Measurements from ENCODE around the gene ALAS1.

ALAS1 gene

GRCh38 chr3:52172262-52172757 lies 25.6 kb upstream of the ALAS1 start:
- TF ChIP-seq REST (IDR thresholded peaks at IDR 0.05; ENCODE audit: insufficient replicate concordance, low read depth) (no peak), POLR2AphosphoS5 (IDR thresholded peaks at IDR 0.05; ENCODE audit: low read depth) (no peak), GABPA (IDR thresholded peaks at IDR 0.05; ENCODE audit: low read depth) (no peak), CTCF (IDR thresholded peaks at IDR 0.05; ENCODE audit: insufficient read depth, low read length) (no peak), SPI1 (IDR thresholded peaks at IDR 0.05; ENCODE audit: borderline replicate concordance, low read depth) (no peak)
- no peak overlapping the region for H3K27ac ChIP-seq (replicated peaks)
- no peak overlapping the region for H3K4me3 ChIP-seq (replicated peaks; ENCODE audit: insufficient read depth, low read length)
- DNase-seq (ENCODE audit: low read depth in 1 of 2, low spot score in 1 of 2) = no peak
- H3K27me3 ChIP-seq (ENCODE audit: insufficient read depth, poor library complexity, severe bottlenecking) = no peaks in the 10 kb centered on the region

- no peak for DNase-seq (ENCODE audit: low read depth in 1 of 2, low spot score in 1 of 2)
- no peak overlapping the region for H3K27ac ChIP-seq (replicated peaks)
- H3K27me3 ChIP-seq (ENCODE audit: insufficient read depth, poor library complexity, severe bottlenecking) = no peaks in the 10 kb centered on the region
- TF ChIP-seq GABPA (IDR thresholded peaks at IDR 0.05; ENCODE audit: low read depth) (no peak), CTCF (IDR thresholded peaks at IDR 0.05; ENCODE audit: insufficient read depth, low read length) (no peak), SPI1 (IDR thresholded peaks at IDR 0.05; ENCODE audit: borderline replicate concordance, low read depth) (no peak), POLR2AphosphoS5 (IDR thresholded peaks at IDR 0.05; ENCODE audit: low read depth) (no peak), REST (IDR thresholded peaks at IDR 0.05; ENCODE audit: insufficient replicate concordance, low read depth) (no peak)
- no peak overlapping the region for H3K4me3 ChIP-seq (replicated peaks; ENCODE audit: insufficient read depth, low read length)
These were observed 24.9 kb upstream of the ALAS1 start for GRCh38 chr3:52173101-52173500.

- TF ChIP-seq CTCF (IDR thresholded peaks at IDR 0.05; ENCODE audit: insufficient read depth, low read length) = no peak
- TF ChIP-seq POLR2AphosphoS5 (IDR thresholded peaks at IDR 0.05; ENCODE audit: low read depth) = no peak
- no peak for TF ChIP-seq SPI1 (IDR thresholded peaks at IDR 0.05; ENCODE audit: borderline replicate concordance, low read depth)
- TF ChIP-seq REST (IDR thresholded peaks at IDR 0.05; ENCODE audit: insufficient replicate concordance, low read depth) = no peak
- no peak for TF ChIP-seq GABPA (IDR thresholded peaks at IDR 0.05; ENCODE audit: low read depth)
- no peak for DNase-seq (ENCODE audit: low read depth in 1 of 2, low spot score in 1 of 2)
- no peak overlapping the region for H3K27ac ChIP-seq (replicated peaks)
- H3K4me3 ChIP-seq (replicated peaks; ENCODE audit: insufficient read depth, low read length) = no peak overlapping the region
- no peaks in the 10 kb centered on the region for H3K27me3 ChIP-seq (ENCODE audit: insufficient read depth, poor library complexity, severe bottlenecking)
These were observed 23.1 kb upstream of the ALAS1 start for GRCh38 chr3:52174896-52175295.
